Measurements from ENCODE around the gene FAM200B.
A peak's percentile ranks its signal among the peaks of the same experiment; 100 is the strongest.

The FAM200B gene

DNA sequence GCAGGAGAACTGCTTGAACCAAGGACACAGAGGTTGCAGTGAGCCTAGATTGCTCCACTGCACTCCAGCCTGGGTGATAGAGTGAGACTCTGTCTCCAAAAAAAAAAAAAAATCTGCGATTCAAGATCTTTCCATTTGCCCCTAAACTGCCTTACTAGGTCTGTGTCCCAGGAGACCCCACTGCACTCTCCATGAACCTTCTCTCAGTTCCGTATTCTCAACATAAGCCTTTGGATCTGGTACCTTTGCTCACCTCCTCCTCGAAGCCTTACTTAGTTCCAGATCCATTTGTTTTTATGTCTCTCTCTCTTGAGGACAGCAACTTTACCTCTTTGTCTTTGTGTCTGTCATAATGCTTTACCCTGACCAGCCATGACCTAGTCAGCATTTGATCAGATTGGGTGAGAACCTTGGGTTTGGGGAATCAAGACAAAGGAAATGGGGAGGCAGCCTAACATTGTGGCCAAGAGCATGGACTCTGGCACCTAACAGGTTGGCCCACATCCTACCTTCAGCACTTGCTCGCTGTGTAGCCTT, 55.0 kb downstream of the FAM200B start:
- DNase-seq (ENCODE audit: low spot score) = no peak

- no peak for DNase-seq (ENCODE audit: low spot score)
Observed at GRCh38 chr4:15737255-15737654, 55.6 kb downstream of the FAM200B start.

DNA sequence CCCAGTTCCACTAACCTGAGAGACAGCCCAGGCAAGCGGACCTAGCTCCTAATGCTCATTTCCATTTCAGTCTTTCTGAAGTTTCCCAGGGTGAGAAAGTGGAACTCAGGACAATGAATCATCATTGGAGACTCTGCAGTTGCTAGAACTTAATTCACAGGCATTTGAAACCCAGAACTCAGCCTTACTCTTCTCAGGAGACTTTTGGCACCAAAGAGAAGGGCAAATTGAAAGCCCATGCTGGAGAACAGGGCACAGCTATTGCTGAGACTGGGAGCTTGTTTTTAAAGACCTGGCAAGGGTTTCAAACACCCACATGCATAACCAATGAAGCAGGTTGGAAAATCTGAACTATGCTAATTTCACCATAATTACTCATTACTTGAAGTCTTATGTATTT, 57.2 kb downstream of the FAM200B start:
- peak; percentile 43 for DNase-seq (ENCODE audit: low spot score)
